HepG2 (cell line): ENCODE measurements around the gene PSMA7. TPM values are rescaled to one million over a fixed set of nuclear protein-coding genes. Genes with fewer than 3 reads are reported as not detected.

Source experiments
- CEBPZ ChIP-seq: IDR thresholded peaks from 2 replicates; pipeline ENCODE4 v1.6.1; 2012; ENCODE audit warnings: low read length, improper control_type of control experiment
- HINFP ChIP-seq: sonication (generic); formaldehyde crosslinking; IDR thresholded peaks from 2 replicates; pipeline ENCODE4 v1.4.0; 2020; ENCODE audit warnings: low read depth, mild to moderate bottlenecking, missing genetic modification reagents
- KDM4B ChIP-seq: sonication (generic); formaldehyde crosslinking; IDR thresholded peaks from 2 replicates; pipeline ENCODE4 v1.4.0; 2020; ENCODE audit warnings: missing genetic modification reagents
- PRDM4 ChIP-seq: sonication (generic); formaldehyde crosslinking; IDR thresholded peaks from 2 replicates; pipeline ENCODE4 v1.9.0; 2021; ENCODE audit warnings: missing genetic modification reagents, borderline replicate concordance
- ZFP91 ChIP-seq: sonication (generic); formaldehyde crosslinking; IDR thresholded peaks from 2 replicates; pipeline ENCODE4 v1.9.0; 2022; ENCODE audit warnings: missing genetic modification reagents, mild to moderate bottlenecking, borderline replicate concordance
- ZNF331 ChIP-seq: sonication (generic); formaldehyde crosslinking; IDR thresholded peaks from 2 replicates; pipeline ENCODE4 v1.4.0; 2020; ENCODE audit warnings: missing genetic modification reagents
- ZNF337 ChIP-seq: sonication (generic); formaldehyde crosslinking; IDR thresholded peaks from 2 replicates; pipeline ENCODE4 v1.5.1; 2020; ENCODE audit warnings: missing genetic modification reagents, low read depth, mild to moderate bottlenecking, borderline replicate concordance
- ZNF552 ChIP-seq: sonication (generic); formaldehyde crosslinking; IDR thresholded peaks from 2 replicates; pipeline ENCODE4 v1.9.0; 2022; ENCODE audit warnings: missing genetic modification reagents, mild to moderate bottlenecking, borderline replicate concordance
- polyA plus RNA-seq, 8 experiments: library from polyadenylated mRNA; depleted of rRNA in 3 of 8; stranded (reverse) in 7 of 8; unstranded in 1 of 8; fragments of >200 nt; fragmentation: Illumina TruSeq in 4 of 8; extraction: Trizol in 4 of 8; gene quantifications; 2 replicates each; pipeline versions ENCODE4 v1.2.1 to v1.2.3, GENCODE V29; 2011 to 2016; ENCODE audit warnings: low read depth in 4 of 8, missing spikeins in 1 of 8, mixed read lengths in 1 of 8; ENCODE audit not compliant: insufficient read depth in 1 of 8
- total RNA-seq, 5 experiments: library from RNA; depleted of rRNA; stranded (reverse); fragments of >200 nt; fragmentation: Illumina TruSeq; extraction: Trizol; gene quantifications; 2 replicates each; pipeline ENCODE4 v1.2.3, GENCODE V29; 2016; ENCODE audit warnings: low read depth in 1 of 5
- TF ChIP-seq, protein P1 (sequence below): sonication (generic); formaldehyde crosslinking; IDR thresholded peaks from 2 replicates; pipeline ENCODE4 v1.4.0; 2020; ENCODE audit warnings: missing genetic modification reagents, borderline replicate concordance
- TF ChIP-seq, protein P2 (sequence below): sonication (generic); formaldehyde crosslinking; IDR thresholded peaks from 2 replicates; pipeline ENCODE4 v1.4.0; 2020; ENCODE audit warnings: missing genetic modification reagents

Gene PSMA7
- total and polyA plus RNA-seq, 2 of the 13 experiments (the other 11 are each of a cell fraction or from before 2014, with no cell fraction given): 531 to 631 TPM

DNA sequence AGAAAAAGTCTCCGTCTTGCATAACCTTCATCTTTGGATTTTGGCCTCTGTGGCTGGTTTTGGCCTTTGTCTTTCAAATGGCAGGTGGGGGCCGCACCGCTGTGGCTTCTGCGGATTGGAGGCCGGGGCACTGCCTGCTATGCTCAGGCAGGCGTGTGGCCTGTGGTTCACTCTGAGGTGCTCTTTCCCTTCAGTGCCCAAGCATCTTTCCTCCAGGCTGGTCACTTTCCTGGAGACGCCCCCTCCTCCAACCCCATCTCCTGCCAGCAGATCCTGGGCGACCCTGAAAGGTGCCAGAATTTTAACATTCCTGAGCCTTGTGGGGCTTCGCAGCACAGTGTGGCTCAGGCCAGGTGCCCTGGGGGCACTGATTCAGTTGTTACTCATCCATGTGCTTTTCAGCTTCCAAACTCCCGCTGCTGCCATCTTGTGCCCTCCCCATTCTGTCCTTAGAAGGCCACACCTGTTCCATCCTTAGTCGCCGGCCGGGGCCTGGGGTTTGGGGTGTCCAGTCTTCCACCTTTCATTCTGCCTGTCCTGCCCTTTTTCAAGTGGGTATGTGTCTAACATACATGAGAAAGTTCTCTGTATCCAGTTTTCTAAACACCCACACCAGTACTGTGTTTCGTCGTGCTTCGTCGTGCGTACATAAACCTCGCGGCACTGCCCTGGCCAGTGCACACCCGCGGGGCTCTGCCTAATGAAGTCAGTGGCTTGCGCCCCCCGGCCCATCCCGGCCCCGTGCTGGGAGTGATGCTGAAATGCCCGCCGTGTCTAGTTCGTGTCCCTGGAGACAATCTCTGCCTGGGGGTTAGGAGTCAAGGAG lies 12.4 kb upstream of the PSMA7 start (continued):
- TF ChIP-seq, protein P1, sequence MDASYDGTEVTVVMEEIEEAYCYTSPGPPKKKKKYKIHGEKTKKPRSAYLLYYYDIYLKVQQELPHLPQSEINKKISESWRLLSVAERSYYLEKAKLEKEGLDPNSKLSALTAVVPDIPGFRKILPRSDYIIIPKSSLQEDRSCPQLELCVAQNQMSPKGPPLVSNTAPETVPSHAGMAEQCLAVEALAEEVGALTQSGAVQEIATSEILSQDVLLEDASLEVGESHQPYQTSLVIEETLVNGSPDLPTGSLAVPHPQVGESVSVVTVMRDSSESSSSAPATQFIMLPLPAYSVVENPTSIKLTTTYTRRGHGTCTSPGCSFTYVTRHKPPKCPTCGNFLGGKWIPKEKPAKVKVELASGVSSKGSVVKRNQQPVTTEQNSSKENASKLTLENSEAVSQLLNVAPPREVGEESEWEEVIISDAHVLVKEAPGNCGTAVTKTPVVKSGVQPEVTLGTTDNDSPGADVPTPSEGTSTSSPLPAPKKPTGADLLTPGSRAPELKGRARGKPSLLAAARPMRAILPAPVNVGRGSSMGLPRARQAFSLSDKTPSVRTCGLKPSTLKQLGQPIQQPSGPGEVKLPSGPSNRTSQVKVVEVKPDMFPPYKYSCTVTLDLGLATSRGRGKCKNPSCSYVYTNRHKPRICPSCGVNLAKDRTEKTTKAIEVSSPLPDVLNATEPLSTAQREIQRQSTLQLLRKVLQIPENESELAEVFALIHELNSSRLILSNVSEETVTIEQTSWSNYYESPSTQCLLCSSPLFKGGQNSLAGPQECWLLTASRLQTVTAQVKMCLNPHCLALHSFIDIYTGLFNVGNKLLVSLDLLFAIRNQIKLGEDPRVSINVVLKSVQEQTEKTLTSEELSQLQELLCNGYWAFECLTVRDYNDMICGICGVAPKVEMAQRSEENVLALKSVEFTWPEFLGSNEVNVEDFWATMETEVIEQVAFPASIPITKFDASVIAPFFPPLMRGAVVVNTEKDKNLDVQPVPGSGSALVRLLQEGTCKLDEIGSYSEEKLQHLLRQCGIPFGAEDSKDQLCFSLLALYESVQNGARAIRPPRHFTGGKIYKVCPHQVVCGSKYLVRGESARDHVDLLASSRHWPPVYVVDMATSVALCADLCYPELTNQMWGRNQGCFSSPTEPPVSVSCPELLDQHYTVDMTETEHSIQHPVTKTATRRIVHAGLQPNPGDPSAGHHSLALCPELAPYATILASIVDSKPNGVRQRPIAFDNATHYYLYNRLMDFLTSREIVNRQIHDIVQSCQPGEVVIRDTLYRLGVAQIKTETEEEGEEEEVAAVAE (CRISPR knock-in tag): no peak
- TF ChIP-seq ZFP91 (CRISPR knock-in tag) (0 out of 2 replicates have a peak, but pooled peaks have one; percentile 39), KDM4B (no peak), HINFP (CRISPR knock-in tag) (no peak), ZNF331 (CRISPR knock-in tag) (peak; percentile 48; the same call in 1 of the 2 replicates), PRDM4 (CRISPR knock-in tag) (no peak), ZNF552 (CRISPR knock-in tag) (no peak), ZNF337 (CRISPR knock-in tag) (no peak), CEBPZ (no peak)
- TF ChIP-seq, protein P2, sequence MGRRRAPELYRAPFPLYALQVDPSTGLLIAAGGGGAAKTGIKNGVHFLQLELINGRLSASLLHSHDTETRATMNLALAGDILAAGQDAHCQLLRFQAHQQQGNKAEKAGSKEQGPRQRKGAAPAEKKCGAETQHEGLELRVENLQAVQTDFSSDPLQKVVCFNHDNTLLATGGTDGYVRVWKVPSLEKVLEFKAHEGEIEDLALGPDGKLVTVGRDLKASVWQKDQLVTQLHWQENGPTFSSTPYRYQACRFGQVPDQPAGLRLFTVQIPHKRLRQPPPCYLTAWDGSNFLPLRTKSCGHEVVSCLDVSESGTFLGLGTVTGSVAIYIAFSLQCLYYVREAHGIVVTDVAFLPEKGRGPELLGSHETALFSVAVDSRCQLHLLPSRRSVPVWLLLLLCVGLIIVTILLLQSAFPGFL (CRISPR knock-in tag): no peak
